Esophagus mucosa (tissue), 1 donor: ENCODE results near the gene JMJD4. TPM values are rescaled to one million over a fixed set of nuclear protein-coding genes. Genes with fewer than 3 reads are reported as not detected.

Source experiments
- ATAC-seq: fragments of 200-7000 bp; cut with Tn5 transposase; one replicate; pipeline ENCODE4 v1.9.1; 2020
- total RNA-seq: library from RNA; stranded (reverse); gene quantifications from one replicate; pipeline ENCODE4 v1.2.4, GENCODE V29; 2023
- donor health status: DM: yes; HTN: yes; CAD: no.

The JMJD4 gene, protein sequence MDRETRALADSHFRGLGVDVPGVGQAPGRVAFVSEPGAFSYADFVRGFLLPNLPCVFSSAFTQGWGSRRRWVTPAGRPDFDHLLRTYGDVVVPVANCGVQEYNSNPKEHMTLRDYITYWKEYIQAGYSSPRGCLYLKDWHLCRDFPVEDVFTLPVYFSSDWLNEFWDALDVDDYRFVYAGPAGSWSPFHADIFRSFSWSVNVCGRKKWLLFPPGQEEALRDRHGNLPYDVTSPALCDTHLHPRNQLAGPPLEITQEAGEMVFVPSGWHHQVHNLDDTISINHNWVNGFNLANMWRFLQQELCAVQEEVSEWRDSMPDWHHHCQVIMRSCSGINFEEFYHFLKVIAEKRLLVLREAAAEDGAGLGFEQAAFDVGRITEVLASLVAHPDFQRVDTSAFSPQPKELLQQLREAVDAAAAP
- total RNA-seq = 10.2 TPM

DNA sequence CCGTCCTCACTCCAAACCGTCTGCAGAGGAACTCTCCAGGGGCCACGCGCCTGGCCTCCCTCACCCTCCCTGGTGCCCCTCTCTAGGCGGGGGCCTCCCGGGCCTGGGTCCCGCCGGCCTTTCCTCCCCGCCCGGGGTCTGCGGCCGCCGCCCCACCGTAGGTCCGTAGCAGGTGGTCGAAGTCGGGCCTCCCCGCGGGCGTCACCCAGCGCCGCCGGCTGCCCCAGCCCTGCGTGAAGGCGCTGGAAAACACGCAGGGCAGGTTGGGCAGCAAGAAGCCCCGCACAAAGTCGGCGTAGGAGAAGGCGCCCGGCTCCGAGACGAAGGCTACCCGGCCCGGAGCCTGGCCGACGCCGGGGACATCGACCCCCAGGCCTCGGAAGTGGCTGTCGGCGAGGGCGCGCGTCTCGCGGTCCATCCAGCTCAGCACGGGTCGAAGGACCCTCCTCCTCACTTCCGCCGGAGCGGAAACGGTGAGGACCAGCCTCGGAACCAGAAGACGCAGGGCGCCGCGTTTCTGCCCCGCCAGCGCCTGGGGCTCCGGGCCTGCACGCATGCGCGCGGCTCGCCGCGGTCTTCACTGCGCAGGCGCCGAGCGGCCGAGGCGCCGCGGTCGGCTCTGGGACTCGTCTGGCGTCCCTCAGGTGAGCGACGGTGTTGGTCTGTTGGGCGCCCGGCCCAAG lies at the start of gene JMJD4, which contains the start of gene SNAP47:
Gene JMJD4, minus strand, starts transcription at position 447 of the 683 bp plus-strand sequence. Its CDS starts 29 bp downstream, at position 418.
Gene SNAP47, plus strand, starts transcription at position 580 of the 683 bp plus-strand sequence. CDS start 12,302 bp downstream, outside the sequence.
- peak; percentile 87 for ATAC-seq

- ATAC-seq = no peak
Measured at GRCh38 chr1:227782226-227782625, 47.1 kb upstream of the JMJD4 start.

DNA sequence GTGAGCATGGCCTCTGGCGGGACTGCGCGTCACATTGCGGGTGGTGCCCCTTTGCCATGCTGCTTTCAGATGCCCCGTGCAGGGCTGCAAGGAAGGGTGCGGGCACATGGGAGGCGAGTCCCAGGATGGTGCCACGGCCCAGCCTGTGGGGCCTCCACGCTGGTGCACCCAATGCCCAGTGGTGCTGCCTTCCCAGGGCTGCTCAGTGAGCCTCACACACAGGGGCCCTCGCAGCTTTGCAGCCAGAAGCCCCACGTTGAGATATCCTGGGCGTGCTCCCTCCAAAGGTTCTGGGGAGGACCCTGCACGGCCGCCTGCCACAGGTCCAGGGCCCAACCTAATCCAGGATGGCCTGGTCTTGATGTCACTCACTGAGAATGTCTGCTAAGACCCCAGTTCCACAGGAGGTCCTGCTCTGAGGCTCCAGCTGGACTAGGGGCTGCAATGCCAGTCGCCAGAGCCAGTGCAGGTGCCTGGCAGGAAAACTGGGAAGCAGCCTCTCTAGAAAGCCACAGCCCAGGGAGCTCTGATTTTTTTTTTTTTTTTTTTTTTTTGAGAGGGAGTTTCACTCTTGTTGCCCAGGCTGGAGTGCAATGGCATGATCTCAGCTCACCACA lies 46.3 kb upstream of the JMJD4 start:
- no peak for ATAC-seq

- peak; percentile 60 for ATAC-seq
Measured at GRCh38 chr1:227780101-227781044, 45.3 kb upstream of the JMJD4 start.

DNA sequence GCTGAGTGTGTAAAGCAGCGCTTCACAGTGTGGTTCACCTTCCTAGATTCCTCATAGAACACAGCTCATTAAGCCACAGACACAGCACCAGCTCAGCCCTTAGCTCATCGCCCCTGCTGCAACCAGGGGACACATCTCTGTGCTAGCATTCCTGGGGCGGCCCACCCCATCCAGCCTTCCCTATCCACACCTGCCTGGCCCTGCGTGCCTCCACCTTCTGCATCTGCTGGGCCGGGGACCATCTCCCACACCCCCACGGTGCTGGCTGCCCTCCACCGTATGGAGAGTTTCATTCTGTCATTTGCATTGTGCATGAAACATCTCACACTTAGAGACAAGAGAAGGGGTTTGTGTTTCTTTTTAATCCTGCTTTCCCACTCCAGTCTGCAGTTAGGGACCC lies 44.6 kb upstream of the JMJD4 start:
- no peak for ATAC-seq

- no peak for ATAC-seq
Measured at GRCh38 chr1:227779021-227779441, 43.9 kb upstream of the JMJD4 start.

DNA sequence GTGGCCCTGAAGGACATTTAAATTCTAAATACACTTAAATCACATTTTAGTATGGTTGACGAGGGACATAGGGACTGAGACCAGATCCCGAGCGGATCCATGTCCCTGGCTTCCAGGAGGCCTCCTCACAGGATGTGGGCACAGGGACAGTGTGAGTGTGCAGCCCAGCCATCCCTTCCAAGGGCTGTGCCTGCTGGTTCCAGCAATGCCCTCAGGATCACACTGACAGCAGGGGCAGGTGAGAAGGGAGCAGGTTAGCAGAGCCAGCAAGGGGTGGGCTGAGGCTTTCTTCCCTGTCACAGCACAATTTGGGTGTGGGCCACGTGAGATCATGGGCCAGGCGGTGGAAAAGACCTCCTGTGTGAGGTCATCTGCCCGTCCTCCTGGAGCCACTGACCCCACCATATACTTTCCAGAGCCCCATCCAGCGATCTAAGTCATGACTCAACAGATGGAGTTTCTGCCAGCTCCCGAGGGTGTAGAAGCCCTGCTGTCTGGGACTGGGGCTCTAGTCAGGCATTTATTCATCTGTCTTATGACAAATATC lies 43.4 kb upstream of the JMJD4 start:
- ATAC-seq = no peak

DNA sequence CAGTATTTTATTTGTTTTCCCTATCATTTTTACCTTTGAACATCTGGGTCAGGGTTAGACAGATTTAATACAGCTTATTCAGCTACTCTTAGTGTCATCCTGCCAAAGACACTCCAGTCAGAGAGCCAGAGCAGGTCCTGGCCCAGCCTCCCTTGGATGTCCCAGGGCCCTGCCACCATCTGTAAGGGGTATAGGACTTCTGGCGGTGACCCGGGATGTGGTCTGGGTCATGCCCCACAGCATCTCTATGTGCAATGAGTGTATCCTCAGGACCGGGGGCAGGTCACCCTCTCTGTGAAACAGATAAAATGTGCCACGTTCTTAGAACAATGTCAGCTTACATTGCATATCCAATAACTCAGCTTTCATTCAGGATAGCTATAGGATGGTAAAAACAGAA lies 42.5 kb upstream of the JMJD4 start:
- no peak for ATAC-seq

GRCh38 chr1:227777156-227777555 lies 42.1 kb upstream of the JMJD4 start:
- ATAC-seq = no peak

DNA sequence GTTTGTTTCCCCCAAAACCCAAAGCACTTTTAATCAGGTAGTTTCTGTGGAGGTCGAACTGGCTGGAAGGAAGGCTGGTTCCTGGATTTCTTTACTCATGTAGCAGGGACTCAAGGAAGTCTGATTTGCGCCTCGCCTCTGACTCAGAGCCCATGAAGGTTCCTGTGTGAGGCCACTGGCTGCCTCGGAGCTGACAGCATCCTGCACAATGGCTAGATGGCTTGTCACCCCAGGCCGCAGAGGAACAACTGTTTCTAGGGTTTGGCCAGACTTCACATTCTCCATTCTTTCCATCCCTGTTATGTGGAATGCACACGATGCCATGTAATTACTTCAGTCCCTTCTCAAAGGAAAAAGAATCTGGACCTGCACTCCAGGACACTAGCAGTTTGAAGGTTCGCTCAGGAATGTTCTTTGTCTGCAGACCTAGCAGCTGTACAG lies 41.2 kb upstream of the JMJD4 start:
- ATAC-seq = no peak

- no peak for ATAC-seq
Measured at GRCh38 chr1:227775841-227776240, 40.7 kb upstream of the JMJD4 start.

- no peak for ATAC-seq
Measured at GRCh38 chr1:227774821-227775661, 39.9 kb upstream of the JMJD4 start.

DNA sequence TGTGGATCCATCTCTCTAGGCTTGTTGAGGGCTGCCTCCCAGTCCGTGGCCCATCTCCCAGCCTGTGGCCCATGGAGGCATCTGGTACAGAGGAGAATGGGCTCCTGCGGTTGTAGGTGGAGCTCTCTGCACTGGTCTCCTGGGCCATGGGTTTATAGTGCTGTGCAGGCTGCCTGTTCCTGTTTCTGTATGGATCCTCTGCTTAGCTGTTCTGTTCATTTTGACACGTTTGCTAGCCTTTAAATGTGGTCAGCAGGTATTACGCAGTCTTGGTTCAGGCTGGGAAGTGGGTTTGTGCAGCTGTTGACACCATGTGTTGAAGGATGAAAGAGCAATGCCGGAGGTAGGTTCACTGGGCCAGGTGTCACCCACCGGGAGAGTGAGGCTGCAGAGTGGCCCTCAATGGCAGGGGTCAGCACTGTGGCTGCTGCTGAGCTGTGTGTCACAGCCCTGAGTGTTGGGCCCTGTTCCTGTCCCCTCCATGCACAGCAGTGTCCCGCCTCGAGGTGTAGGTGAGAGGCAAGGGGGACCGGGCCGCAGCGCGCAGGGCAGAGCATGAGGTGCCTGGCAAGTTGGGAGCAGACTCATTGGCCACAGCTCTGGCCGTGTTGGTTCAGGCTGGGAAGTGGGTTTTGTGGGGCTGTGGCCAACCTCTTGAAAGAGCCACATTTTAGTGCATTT lies 39.1 kb upstream of the JMJD4 start:
- no peak for ATAC-seq

DNA sequence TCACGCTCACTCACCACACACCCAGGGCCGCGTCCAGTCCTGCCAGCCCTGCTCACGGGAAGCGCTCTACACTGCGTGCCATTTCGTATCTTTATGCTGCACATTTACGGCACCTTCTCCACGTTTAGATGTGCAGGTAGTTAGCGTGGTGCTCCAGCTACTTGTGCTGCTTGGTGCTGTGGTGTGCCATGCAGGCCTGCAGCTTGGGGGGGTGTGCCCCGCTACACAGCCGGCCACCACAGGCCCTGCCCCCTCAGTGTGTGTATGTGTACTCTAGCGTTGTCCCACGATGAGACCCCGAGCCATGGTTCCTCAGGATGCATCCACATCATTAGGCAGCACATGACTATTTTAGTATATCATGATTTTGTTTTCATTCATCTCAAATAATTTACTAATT lies 38.5 kb upstream of the JMJD4 start:
- no peak for ATAC-seq

- ATAC-seq = no peak
Measured at GRCh38 chr1:227771771-227772170, 36.7 kb upstream of the JMJD4 start.

- ATAC-seq = no peak
Measured at GRCh38 chr1:227771326-227771725, 36.2 kb upstream of the JMJD4 start.

DNA sequence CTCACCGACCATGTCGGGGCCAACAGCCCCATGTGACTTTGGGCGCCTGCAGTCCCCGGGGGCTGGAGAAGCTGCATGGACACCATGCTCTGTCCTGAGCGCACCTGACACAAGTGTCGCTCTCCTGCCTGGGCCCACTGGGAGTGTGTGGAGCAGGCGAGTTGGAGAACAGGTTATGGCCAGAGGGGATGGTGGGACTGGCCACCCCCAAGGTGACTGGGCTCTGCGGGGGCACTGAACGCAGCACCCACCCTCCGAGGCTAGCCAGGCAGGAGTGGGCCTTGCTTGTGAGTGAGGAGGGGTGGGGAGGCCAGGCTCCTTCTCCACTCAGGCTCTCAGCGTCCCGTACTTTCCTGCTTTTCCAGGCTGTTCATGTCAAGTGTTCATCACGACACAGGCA lies 35.7 kb upstream of the JMJD4 start:
- no peak for ATAC-seq

DNA sequence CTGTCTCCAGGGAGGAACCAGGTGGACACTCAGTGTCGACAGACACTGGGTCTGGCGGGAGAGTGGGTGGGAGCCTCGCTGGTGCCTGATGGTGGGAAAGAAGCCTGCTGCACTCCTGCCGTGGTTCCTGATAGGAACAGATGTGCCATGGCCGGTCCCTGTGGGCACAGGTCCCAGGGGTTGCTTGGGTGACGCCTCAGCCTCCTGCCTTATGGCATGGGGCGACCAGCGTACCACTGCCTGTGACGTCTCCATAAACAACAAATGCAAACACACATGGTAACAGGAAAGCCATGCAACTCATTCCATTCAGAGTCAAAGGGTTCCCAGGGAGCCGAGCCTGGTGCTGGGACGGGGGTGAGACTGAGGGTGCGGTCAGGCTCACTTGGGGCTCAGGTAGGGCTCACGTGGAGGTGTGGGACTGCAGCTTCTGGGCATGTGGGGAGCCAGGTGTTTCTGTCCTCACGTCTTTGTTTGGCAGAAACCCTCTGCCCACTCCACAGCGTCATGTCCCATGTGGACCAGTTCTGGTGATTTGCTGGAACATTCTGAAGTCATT lies 34.9 kb upstream of the JMJD4 start:
- ATAC-seq = no peak

DNA sequence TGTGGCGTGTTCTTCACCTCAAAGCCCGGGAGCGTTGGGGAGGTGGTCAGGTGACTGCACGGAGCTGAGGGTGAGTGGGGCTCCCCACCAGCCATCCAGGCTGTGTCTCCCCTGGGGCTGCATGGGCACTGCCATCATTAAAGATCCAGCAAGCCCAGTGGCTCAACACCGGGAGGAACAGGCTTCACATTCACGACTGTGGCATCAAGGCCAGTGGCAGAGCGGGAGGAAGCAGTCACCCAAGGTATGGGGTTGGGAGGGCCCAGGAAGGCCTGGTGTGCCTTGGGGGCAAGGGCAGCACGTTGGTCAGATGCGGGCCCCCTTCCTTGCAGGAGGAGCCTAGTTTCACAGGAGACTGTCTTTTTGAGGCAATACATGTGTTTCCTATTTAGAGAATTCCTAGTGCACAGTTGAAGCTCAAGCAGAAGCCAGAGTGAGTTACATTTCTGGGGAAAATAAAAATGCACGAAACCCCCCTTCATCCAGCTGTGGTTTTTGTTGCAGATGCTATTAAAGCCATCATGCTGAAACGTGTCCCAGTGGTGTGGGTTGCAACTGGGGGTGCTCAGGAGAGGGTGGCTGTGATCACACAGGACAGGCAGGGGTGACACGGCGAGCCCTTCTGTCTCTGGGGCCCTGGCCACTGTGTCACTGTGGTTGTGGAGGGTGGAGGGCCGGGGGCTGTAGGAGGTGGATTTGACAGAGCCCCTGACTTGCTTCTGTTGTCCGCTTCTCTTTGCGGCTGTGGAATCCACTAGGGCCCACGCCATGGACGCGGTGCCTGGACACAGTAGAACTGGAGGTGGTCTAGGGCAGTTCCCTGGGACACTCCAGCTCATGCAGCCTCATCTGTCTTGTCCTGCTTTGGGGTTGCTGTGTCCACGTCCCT lies 34.2 kb upstream of the JMJD4 start:
- ATAC-seq = no peak
